Measurements from ENCODE around the gene GOLGA6L4.
A peak's percentile ranks its signal among the peaks of the same experiment; 100 is the strongest.
"Not testable (repeated sequence)": the region's sequence is repeated elsewhere in the genome, so short reads cannot be mapped to it uniquely, and the experiment has no call there.

GOLGA6L4 gene

GRCh38 chr15:84235573-84235972 is at the start of gene GOLGA6L4:
TSS of gene GOLGA6L4 (plus strand) at chr15:84235773. CDS start at chr15:84235835, 62 bp downstream.
- H3K4me3 ChIP-seq (ENCODE audit: low read depth, low read length), result not testable (repeated sequence)

GRCh38 chr15:84192982-84193381 is 42.6 kb upstream of the GOLGA6L4 start:
- not testable (repeated sequence) for DNase-seq (ENCODE audit: low read depth); H3K4me3 ChIP-seq (ENCODE audit: low read depth, low read length)

More at GRCh38 chr15:84235573-84235972, at the start of gene GOLGA6L4:
- DNase-seq (ENCODE audit: low read depth), result not testable (repeated sequence)

GRCh38 chr15:84195603-84196002 is 40.0 kb upstream of the GOLGA6L4 start:
- H3K4me3 ChIP-seq (ENCODE audit: low read depth, low read length), result not testable (repeated sequence)

GRCh38 chr15:84196530-84197188 is 38.9 kb upstream of the GOLGA6L4 start:
- not testable (repeated sequence) for DNase-seq (ENCODE audit: low read depth); H3K4me3 ChIP-seq (ENCODE audit: low read depth, low read length)

More at GRCh38 chr15:84195603-84196002, 40.0 kb upstream of the GOLGA6L4 start:
- DNase-seq (ENCODE audit: low read depth), result not testable (repeated sequence)

- DNase-seq (ENCODE audit: low read depth), result not testable (repeated sequence)
These were observed 35.7 kb upstream of the GOLGA6L4 start for GRCh38 chr15:84199865-84200264.

GRCh38 chr15:84246441-84246840 is 10.9 kb downstream of the GOLGA6L4 start:
- DNase-seq (ENCODE audit: low read depth); H3K4me3 ChIP-seq (ENCODE audit: low read depth, low read length): not testable (repeated sequence)
- TF ChIP-seq CTCF (IDR thresholded peaks at IDR 0.05; ENCODE audit: low read depth, low read length, missing control alignments), result peak; percentile 24

More at GRCh38 chr15:84199865-84200264, 35.7 kb upstream of the GOLGA6L4 start:
- H3K4me3 ChIP-seq (ENCODE audit: low read depth, low read length), result not testable (repeated sequence)
